Stomach (tissue), 4 donors: ENCODE results near the gene PPP1R1B.

Source experiments
- CTCF ChIP-seq, 7 experiments: fragments of 450-650 bp in 4 of 7; fragments of 200-600 bp in 3 of 7; sonication (generic) in 3 of 7; IDR thresholded peaks; one replicate each; pipeline ENCODE4 v1.5.1; 2016 to 2019; ENCODE audit warnings: antibody characterized with exemption in 7 of 7, control low read depth in 2 of 7, mild to moderate bottlenecking in 1 of 7
- POLR2A ChIP-seq, 4 donors: fragments of 450-650 bp; IDR thresholded peaks; one replicate each; pipeline ENCODE4 v1.6.1; 2016; ENCODE audit warnings: antibody characterized with exemption in 4 of 4, control low read depth in 2 of 4, mild to moderate bottlenecking in 1 of 4, moderate library complexity in 1 of 4
- POLR2AphosphoS5 ChIP-seq, 3 donors: sonication (generic); formaldehyde crosslinking; IDR thresholded peaks; one replicate each; pipeline ENCODE4 v1.6.1; 2016; ENCODE audit warnings: antibody characterized with exemption in 3 of 3

- no peak for TF ChIP-seq CTCF (IDR thresholded peaks at IDR 0.05)
- no peak for TF ChIP-seq POLR2AphosphoS5 (IDR thresholded peaks at IDR 0.05)
- no peak for TF ChIP-seq POLR2A (IDR thresholded peaks at IDR 0.05)
Measured at GRCh38 chr17:39629494-39629880, 2.7 kb downstream of the PPP1R1B start.
